Stimulated activated CD8-positive, alpha-beta memory T cell treated with anti-CD3 and anti-CD28 coated beads, Interleukin-15, amount 100 ng/mL, for 4 hours (primary cell): ENCODE measurements around the gene DSG1.
"Not testable (repeated sequence)": the region's sequence is repeated elsewhere in the genome, so short reads cannot be mapped to it uniquely, and the experiment has no call there.

Experiments used
- DNase-seq, 2 donors: peaks; one replicate each; pipeline ENCODE4 v3.0.0-alpha.2; 2020; ENCODE audit warnings: low read depth in 2 of 2

DSG1 gene

GRCh38 chr18:31343454-31343853, 25.5 kb downstream of the DSG1 start:
- DNase-seq: no peak

- not testable (repeated sequence) for DNase-seq
Measured at GRCh38 chr18:31353336-31353735, 35.4 kb downstream of the DSG1 start.

- no peak for DNase-seq
Measured at GRCh38 chr18:31354990-31355389, 37.0 kb downstream of the DSG1 start.

- no peak for DNase-seq
Measured at GRCh38 chr18:31356025-31356424, 38.1 kb downstream of the DSG1 start.

GRCh38 chr18:31364190-31364589, 46.2 kb downstream of the DSG1 start:
- DNase-seq: no peak

- no peak for DNase-seq
Measured at GRCh38 chr18:31369478-31369877, 51.5 kb downstream of the DSG1 start.

- no peak for DNase-seq
Measured at GRCh38 chr18:31371989-31372388, 54.0 kb downstream of the DSG1 start.

GRCh38 chr18:31373641-31374040, 55.7 kb downstream of the DSG1 start:
- DNase-seq: no peak

- DNase-seq: no peak
Measured at GRCh38 chr18:31376477-31376876, 58.5 kb downstream of the DSG1 start, which contains the start of gene DSG4. Gene DSG4 (plus strand): TSS chr18:31376777. CDS start chr18:31376912, 135 bp downstream.

- DNase-seq: no peak
Measured at GRCh38 chr18:31380912-31381311, 63.0 kb downstream of the DSG1 start.

GRCh38 chr18:31382107-31382506, 64.1 kb downstream of the DSG1 start:
- no peak for DNase-seq

- DNase-seq: no peak
Measured at GRCh38 chr18:31386741-31387140, 68.8 kb downstream of the DSG1 start.

- DNase-seq: no peak
Measured at GRCh38 chr18:31393286-31393685, 75.3 kb downstream of the DSG1 start.

GRCh38 chr18:31396796-31397612, 79.0 kb downstream of the DSG1 start:
- no peak for DNase-seq

- no peak for DNase-seq
Measured at GRCh38 chr18:31398191-31398590, 80.2 kb downstream of the DSG1 start.

GRCh38 chr18:31399306-31400032, 81.5 kb downstream of the DSG1 start:
- DNase-seq: no peak

- no peak for DNase-seq
Measured at GRCh38 chr18:31401156-31402025, 83.4 kb downstream of the DSG1 start.

GRCh38 chr18:31402026-31402373, 84.0 kb downstream of the DSG1 start:
- DNase-seq: no peak

- no peak for DNase-seq
Measured at GRCh38 chr18:31403409-31403808, 85.4 kb downstream of the DSG1 start.
